ENCODE results near the gene RGS7BP.

Gene RGS7BP

GRCh38 chr5:64654561-64654938 is 148.7 kb downstream of the RGS7BP start:
- TF ChIP-seq CTCF (IDR thresholded peaks at IDR 0.05; ENCODE audit: low read depth, low read length, missing control alignments) = no peak
- H3K4me3 ChIP-seq (replicated peaks; ENCODE audit: low read depth, low read length) = no peak overlapping the region
- no peak for DNase-seq (ENCODE audit: extremely low read depth, low read depth)

- no peak for DNase-seq (ENCODE audit: extremely low read depth, low read depth)
These were observed 149.8 kb downstream of the RGS7BP start for GRCh38 chr5:64655596-64655995.

GRCh38 chr5:64659289-64659688 is 153.5 kb downstream of the RGS7BP start:
- TF ChIP-seq CTCF (IDR thresholded peaks at IDR 0.05; ENCODE audit: low read depth, low read length, missing control alignments) = no peak
- no peak for DNase-seq (ENCODE audit: extremely low read depth, low read depth)
- no peak overlapping the region for H3K4me3 ChIP-seq (replicated peaks; ENCODE audit: low read depth, low read length)

More at GRCh38 chr5:64655596-64655995, 149.8 kb downstream of the RGS7BP start:
- H3K4me3 ChIP-seq (replicated peaks; ENCODE audit: low read depth, low read length) = no peak overlapping the region
- TF ChIP-seq CTCF (IDR thresholded peaks at IDR 0.05; ENCODE audit: low read depth, low read length, missing control alignments) = no peak
